DMS53 treated with DMSO at 0.1 percent for 48 hours (cell line): ENCODE measurements around the gene GAS1.

Experiments used
- DNase-seq: peaks from one replicate; lab custom pipeline; 2025; ENCODE audit not compliant: unreplicated experiment; lab: John Stamatoyannopoulos, UW

Gene GAS1

DNA sequence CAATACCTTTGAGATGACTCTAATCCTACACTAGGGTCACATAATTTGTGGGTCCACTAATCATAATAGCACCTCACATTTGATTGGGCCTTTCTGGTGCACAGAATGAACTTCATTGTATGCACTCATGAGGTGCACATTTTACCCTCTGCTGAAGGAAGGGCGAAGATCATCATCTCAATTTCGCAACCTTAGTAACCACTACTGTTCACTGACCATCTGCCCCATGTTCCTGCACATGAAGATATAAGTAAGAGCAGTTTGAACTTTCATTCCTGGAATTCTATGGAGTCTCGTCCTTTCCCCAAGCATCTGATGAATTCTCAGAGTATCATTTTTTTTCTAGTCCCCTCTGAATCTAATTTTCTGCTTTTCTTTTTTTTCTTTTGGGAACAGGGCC lies 21.2 kb downstream of the GAS1 start:
- no peak for DNase-seq

DNA sequence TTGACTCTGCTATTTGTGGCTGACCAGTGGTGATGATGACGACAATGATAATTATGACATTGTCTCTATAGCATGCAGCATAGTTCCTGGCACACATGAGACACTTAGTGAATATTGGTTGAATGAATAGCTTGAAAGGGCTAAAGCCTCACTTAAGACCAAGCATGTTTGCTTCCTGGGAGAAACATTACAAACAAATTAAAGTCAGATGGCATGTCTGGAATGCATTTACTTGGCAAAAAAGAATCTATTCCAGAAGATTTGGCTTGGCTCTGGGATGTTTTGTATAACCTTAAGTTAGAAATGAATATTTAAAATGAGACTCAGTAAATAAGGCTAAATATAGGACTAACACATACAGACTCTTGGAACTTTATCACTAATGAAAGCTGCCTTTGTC lies 21.6 kb downstream of the GAS1 start:
- no peak for DNase-seq

DNA sequence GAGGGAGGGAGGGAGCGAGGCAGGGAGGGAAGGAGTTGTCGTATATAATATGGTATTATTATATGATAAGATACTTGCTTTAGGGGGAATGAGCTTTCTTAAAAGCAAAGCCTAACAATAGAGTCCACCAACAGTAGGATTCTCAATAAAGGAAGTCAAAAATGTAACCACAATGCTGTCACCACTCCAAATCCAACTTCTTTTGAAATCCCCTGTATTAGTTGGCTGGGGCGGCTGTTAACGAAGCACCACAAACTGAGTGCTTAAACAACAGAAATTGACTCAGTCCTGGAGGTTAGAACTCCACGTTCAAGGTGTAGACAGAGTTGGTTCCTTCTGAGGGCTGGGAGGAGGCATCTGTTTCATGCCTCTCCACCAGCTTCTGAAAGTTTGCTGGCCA lies 23.1 kb downstream of the GAS1 start:
- no peak for DNase-seq

DNA sequence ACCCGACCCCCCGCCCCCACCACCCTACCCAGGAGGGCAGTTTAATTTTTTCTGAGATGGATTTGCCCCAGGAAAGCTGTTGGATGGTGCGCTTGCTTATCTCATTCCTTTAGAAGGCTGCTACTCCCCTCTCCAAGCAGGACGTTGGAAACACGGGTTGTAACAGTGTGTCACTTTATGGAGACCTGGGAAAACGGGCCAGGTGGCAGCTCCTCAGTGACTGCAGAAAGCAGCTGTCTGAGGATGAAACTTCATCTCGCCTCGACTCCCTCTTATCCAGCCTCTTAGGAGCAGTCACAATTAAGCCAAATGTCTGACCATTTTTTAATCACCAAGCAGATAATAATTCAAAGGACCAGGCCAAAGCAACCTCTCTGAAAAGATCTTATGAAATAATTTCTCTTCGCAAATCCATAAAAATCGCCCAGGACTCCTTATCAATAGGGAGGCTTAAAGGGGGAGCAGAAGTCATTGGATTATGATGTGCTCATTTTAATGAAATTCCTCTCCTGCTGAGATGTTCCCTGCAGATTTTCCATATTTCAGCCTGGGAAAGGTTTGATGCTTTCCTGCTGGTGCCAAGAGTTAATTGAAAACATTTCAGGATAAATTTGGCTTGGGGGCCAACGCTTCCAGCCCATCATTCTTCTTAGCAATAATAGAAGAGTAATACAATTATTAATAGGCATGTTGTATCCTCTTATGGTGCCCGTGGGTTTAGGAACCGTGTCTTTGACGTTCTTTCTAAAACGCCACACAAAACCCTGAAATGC lies 26.0 kb downstream of the GAS1 start:
- DNase-seq = no peak

DNA sequence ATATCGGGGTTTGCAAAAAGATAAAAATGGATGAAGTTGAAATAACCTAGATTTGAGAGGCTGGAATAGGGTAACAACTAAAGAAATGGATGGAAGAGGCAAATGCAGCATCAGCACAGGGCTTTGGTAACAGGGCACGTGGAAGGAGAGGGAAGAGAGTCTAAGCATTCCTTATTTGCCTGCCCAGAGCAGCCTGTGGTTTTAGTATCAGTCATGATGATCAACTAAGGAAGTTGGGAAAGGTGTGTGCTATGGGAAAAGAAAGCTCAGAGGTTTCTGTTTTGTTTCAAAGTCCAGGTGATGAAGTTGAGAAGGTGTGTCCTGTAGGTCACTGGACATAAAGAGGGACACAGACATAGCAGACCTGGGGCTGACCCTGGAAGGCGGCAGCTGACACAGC lies 28.8 kb downstream of the GAS1 start:
- no peak for DNase-seq

DNA sequence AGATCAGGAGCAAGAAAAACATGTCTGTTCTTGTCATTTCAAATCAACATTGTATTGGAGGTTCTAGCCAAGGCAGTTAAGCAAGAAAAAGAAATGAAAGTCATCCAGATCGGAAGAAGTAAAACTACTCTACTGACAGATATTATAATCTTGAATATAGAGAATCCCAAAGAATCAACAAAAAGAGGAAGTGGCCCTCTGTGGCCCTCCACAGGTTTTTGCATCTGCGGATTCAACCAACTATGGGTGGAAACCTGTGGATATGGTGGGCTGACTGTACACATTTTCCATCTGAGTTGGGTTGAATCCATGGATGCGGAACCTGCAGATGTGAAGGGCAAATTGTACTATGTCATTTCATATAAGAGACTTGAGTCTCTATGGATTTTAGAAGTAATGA lies 35.1 kb downstream of the GAS1 start:
- no peak for DNase-seq

DNA sequence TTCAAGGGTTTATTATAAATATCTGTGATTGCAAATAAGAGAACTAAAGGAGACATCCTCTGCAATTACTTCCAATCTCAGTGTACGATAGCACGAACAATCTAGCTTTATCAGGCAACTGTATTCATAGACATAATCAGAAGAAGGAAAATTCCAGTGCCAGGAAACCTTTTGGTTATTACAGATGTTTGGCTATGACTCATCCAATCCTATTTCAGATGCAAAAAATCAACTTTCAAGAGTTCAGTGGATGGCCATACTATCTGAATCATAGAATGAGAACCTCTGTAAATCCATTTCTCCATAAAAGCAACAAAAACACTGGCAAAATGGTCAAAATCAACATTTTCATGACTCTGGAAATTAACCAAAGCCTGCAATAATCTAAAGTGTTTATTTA lies 37.9 kb downstream of the GAS1 start:
- DNase-seq = no peak

DNA sequence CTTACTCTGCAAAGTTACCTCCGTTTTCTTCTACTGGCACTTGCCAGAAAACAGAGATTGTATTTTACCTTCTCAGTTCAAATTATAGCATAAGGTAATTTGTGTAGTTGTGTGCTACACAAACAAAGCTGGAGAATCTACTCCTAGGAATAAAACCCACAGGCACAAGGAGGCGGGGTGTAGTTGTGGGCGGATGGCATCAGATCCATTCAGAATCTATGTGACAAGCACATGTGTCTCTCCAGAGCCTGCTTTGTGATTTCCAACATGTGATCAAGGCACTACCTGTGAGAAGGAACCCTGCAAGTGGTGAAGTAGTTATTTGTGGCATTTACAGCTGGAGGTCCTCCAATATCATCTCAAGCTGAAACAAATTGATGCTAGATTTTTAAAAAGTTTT lies 39.0 kb downstream of the GAS1 start:
- DNase-seq = no peak

DNA sequence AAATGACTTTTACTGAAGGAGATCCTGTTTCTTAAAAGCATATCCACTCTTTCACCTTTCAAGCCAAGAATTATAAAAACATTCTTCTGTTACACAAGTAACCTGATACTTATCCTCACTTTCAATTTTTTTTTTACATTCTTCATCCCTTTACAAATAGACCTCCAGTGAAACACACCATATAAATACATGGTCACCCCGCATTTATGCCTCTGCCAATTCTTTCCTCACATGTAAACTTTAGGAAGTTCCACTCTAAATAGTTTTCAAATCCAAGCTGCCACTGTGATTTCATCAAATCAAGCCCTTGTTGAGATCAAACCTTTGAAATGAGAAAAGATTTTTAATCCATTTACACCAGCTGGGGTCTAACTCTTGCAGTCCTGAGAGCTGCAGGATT lies 40.0 kb downstream of the GAS1 start:
- DNase-seq = no peak

DNA sequence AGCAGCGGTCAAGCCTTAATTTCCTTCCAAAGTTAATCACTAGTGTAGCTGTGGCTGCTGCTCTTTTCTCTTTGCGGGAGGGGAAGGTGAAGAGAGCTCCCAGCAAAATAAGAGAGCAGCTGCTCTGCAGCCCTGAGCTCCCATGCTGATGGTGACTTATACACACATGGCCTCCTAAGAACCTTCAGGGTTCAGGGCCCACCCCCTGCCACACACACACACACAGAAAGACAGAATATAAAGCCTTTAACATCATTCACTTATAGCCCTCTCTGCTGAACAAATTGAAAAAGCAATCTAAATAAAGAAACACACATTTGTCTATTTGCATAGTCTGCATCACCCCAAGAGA lies 43.6 kb downstream of the GAS1 start:
- no peak for DNase-seq

DNA sequence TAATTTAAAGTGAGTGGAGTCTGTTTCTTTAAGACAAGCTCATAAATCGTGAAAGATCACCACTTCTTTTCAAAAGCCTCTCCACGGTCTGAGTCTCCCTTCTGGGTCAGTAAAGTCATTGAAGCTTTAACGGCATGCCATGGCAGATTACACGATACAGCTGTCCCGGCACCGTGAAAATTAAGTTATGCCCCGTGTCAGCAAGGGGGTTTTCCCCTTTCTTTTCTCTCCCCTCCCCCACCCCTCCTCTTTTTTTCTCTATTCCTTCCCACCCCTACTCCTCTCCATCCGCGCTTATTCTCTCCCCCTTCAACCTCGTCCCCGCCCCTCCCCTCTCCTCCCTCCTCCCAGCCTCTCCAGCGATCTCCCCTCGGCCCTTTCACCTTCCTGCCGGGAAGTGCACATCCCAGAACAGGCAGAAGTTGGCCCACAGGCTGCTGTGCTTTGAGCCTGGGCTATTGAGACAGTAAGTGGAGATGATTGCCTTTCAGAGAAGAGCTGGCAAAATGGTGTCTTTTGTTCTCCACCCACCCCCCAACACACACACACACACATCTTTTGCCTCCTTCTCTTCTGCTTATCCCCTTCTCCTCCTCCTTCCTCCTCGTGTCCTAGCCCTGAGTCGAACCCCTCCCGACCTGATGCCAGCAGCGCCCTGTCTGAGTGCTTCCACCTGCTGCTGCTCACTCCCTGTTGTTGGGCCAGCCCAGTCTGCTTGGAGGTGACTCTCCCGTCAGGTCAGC lies 44.1 kb downstream of the GAS1 start:
- DNase-seq = no peak

DNA sequence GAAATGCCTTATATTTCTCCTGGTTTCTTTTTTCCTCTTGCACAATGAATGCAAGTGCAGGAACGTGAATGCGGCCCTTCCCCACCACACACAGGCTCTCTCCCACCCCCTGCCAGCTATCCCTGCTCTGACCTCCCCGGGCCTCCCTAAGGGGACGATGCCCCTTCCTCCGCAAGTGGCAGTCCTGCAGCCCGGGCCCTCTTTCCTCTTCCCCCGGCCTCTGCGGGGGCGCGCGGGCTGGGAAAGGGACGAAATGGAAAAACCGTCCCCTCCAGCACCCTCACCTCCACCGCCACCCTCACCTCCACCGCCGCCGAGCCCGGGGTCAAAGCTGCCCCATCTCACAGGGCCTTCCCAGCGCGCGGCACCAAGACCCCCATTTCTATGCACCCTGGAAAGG lies 44.7 kb downstream of the GAS1 start:
- no peak for DNase-seq

DNA sequence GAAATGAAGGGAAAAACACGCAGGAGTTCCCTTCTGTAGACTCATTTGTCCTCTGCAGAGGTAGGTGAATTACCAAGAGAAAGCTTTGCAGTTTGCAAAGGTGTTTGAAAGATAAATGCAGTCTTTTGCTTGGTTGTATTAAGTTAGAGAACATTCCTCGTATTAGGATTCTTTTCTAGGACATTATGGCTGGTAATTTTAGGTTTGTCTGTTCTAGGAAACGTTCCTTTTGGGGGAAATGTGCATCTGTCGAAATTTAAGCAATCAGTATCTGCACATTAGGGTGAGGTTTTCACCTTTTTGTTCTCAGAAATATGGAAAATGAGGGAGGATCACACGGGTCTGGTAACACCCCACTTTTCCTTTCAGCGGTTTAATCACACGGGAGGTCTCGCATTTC lies 45.1 kb downstream of the GAS1 start:
- DNase-seq = no peak

DNA sequence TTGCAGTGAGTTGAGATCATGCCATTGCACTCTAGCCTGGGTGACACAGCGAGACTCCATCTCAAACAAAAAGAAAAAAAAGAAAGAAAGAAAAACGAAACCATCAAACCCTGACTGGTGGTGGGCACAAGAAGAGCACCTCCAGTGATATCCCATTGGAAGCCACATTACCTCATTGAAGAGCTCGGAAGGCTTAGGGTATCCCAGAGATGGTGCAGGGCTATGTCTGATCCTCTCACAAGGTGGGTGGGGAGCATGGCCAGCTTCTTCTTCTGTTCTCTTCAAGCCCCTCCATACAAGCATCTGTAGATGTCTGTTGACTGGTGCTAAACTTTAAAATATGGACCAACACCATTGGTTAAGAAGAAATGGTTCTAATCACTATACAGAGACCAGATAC lies 45.8 kb downstream of the GAS1 start:
- no peak for DNase-seq
